Measurements from ENCODE around the gene TMEM134. TPM values are rescaled to one million over a fixed set of nuclear protein-coding genes. Genes with fewer than 3 reads are reported as not detected.

Gene TMEM134
- total and polyA plus RNA-seq, 9 of the 15 experiments (the other 6 are each of a cell fraction or from before 2014, with no cell fraction given): 0.63 to 48.4 (median 10.7) TPM

DNA sequence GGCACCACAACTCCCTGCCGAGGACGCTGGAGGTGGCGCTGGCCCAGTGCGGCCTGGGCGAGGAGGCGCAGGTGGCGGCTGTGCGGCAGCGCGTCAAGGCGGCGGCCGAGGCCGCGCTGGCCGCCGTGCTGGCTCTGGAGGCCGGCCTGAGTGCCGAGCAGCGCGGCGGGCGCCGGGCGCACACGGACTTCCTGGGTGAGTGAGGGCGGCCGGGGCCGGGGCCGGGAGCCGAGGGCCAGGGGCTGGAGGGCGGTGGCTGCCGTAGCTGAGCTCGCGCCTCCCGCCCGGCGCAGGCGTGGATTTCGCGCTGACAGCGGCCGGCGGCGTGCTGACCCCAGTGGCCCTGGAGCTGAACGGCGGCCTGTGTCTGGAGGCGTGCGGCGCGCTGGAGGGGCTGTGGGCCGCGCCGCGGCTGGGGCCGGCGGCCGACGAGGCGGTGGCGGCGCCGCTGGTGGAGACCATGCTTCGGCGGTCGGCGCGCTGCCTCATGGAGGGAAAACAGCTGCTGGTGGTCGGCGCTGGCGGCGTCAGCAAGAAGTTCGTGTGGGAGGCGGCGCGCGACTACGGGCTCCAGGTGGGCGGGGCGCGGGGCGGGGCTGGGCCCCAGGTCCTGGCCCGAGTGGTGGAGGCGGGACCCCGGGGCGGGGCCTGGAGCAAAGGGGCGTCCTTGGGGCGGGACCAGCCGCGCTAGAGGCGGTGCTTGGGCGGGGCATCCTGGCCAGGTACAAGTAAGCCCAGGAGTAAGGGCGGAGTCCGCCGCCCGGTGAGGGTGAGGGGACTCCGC lies 48.2 kb downstream of the TMEM134 start (continued):
- TF ChIP-seq PHF21A (IDR thresholded peaks at IDR 0.05; ENCODE audit: borderline replicate concordance, low read depth) (no peak), SNRNP70 (optimal IDR thresholded peaks at IDR 0.05; ENCODE audit: low read depth, low read length) (no peak), CHD7 (IDR thresholded peaks at IDR 0.05; ENCODE audit: low read depth, low read length) (no peak), ARHGAP35 (IDR thresholded peaks at IDR 0.05; ENCODE audit: partially characterized antibody) (no peak), ZNF655 (CRISPR knock-in tag; IDR thresholded peaks at IDR 0.05) (no peak), GTF2F1 (IDR thresholded peaks at IDR 0.05; ENCODE audit: low read depth, low read length) (peak; percentile 73; the same call in 1 of the 2 replicates), U2AF2 (optimal IDR thresholded peaks at IDR 0.05; ENCODE audit: low read depth, low read length) (no peak), JUND (IDR thresholded peaks at IDR 0.05; ENCODE audit: borderline replicate concordance, low read depth, low read length) (0 out of 2 replicates have a peak, but pooled peaks have one; percentile 13), JUND (tag; IDR thresholded peaks at IDR 0.05; ENCODE audit: borderline replicate concordance, low read depth, low read length) (no peak; the same call in 2 of the 3 replicates), MECOM (CRISPR knock-in tag; IDR thresholded peaks at IDR 0.05) (no peak), HOXB6 (CRISPR knock-in tag; IDR thresholded peaks at IDR 0.05; ENCODE audit: borderline replicate concordance) (no peak), MYNN (IDR thresholded peaks at IDR 0.05) (no peak), MYNN (CRISPR knock-in tag; IDR thresholded peaks at IDR 0.05) (no peak), CBX5 (IDR thresholded peaks at IDR 0.05; ENCODE audit: borderline replicate concordance, low read depth) (no peak)
- TF ChIP-seq, protein P1, sequence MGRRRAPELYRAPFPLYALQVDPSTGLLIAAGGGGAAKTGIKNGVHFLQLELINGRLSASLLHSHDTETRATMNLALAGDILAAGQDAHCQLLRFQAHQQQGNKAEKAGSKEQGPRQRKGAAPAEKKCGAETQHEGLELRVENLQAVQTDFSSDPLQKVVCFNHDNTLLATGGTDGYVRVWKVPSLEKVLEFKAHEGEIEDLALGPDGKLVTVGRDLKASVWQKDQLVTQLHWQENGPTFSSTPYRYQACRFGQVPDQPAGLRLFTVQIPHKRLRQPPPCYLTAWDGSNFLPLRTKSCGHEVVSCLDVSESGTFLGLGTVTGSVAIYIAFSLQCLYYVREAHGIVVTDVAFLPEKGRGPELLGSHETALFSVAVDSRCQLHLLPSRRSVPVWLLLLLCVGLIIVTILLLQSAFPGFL (CRISPR knock-in tag; IDR thresholded peaks at IDR 0.05): no peak

All from K562 (cell line).